Hematopoietic multipotent progenitor cell treated with erythropoietin and hydrocortisone succinate and interleukin-3 and kit ligand, for 6 days (in vitro differentiated cells): ENCODE data around the gene MGRN1.
"Not testable (repeated sequence)": the region's sequence is repeated elsewhere in the genome, so short reads cannot be mapped to it uniquely, and the experiment has no call there.

Experiments
- DNase-seq: peaks from one replicate; pipeline ENCODE4 v3.0.0-alpha.2; 2015

Gene MGRN1

GRCh38 chr16:4701791-4702465 lies 77.3 kb downstream of the MGRN1 start:
- DNase-seq, result no peak

DNA sequence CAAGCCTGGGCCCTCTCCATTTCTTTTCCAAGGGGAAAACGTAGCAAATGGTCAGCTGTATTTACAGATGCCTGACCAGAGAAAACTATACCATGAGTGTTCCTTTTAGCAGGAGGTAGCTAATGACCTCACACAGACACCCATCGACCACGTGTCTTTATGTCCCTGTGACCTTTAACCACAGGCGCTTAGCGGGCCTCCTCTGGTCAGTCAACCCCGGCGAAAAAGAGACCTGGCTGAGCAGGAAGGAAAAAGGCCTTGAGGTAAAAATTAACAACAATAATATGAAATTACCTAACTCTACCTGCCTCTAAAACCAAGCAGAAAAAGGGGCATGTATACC lies 77.8 kb downstream of the MGRN1 start:
- no peak for DNase-seq

GRCh38 chr16:4703906-4704305 lies 79.3 kb downstream of the MGRN1 start:
- DNase-seq, result no peak

GRCh38 chr16:4704491-4704890 lies 79.9 kb downstream of the MGRN1 start:
- no peak for DNase-seq

GRCh38 chr16:4704913-4705312 lies 80.3 kb downstream of the MGRN1 start:
- DNase-seq, result no peak

DNA sequence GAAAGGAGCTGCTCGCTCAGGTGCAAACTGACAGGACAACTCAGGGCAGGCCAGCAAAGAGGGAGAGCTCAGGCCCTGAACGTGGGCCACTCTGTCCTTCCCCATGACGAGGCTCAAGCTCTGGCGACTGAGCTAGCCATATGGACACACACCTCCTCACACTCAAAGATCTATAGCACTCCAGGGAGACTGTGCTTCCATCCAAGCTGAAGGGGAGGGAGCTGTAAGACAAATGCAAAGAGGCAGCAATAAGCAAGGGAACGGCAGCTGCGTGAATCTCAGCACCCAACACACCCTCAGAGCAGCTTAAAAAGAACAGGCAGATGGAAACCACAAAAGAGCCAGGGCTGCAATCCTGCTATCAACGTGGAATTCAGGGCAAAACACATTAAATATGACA lies 82.2 kb downstream of the MGRN1 start:
- no peak for DNase-seq

GRCh38 chr16:4709481-4709880 lies 84.9 kb downstream of the MGRN1 start:
- no peak for DNase-seq

DNA sequence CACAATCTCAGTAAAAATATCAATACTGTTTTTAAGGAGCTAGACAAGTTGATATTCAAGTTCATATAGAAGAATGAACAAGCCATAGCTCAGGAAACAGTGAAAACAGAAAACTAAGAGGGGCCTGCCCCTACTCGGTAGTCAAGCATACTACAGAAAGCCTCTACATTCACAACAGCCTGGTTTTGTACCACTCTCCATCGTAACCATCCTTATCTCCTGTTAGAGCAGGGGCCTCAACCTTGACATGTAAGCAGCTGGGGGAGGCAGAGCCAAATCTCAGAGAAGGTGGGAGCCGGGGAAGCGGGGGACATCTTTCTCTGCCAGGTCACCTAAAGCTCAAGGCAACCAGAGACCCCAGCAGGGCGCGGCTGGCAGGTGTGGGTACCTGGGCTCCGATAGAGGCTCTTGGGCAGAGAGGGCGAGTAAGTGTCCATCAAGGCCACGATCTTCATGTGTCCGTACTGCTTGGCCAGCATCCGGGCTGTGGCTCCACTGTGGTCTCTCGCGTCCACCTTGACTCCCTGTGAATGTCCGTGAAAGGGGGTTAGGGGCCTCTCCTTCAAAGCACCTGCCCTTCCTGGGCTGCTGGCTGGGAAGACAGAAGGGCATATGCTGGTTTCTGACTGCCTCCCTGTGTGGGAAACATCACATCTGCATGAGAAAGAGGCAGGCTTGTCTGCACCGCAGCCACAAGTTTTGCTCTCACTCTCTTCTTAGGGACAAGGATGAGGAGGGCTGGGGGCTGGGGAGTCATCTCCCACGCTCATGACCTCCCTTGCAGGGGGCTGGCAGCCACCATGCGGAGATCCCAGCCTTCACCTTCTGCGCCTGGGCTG lies 89.3 kb downstream of the MGRN1 start:
- no peak for DNase-seq

GRCh38 chr16:4714996-4715395 lies 90.4 kb downstream of the MGRN1 start:
- no peak for DNase-seq

DNA sequence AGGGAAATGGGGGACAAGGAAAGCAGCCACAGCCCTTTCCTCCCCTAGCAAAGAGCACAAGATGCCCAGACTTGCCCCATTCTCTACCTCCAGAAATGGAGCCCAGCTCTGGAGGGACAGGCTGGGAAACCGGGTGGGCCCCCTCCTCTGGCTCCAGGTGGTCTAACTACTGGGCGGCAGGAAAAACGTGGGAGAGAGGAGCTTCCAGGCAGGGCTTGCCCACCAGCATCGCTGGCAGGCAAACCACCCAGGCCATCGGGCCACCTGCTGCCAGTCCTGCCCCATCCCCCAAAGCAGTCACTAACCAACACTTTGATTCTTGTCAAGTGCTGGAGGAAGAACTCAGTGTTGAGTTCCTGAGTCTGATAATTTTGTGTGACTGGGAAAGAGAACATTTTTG lies 93.8 kb downstream of the MGRN1 start:
- DNase-seq, result no peak

DNA sequence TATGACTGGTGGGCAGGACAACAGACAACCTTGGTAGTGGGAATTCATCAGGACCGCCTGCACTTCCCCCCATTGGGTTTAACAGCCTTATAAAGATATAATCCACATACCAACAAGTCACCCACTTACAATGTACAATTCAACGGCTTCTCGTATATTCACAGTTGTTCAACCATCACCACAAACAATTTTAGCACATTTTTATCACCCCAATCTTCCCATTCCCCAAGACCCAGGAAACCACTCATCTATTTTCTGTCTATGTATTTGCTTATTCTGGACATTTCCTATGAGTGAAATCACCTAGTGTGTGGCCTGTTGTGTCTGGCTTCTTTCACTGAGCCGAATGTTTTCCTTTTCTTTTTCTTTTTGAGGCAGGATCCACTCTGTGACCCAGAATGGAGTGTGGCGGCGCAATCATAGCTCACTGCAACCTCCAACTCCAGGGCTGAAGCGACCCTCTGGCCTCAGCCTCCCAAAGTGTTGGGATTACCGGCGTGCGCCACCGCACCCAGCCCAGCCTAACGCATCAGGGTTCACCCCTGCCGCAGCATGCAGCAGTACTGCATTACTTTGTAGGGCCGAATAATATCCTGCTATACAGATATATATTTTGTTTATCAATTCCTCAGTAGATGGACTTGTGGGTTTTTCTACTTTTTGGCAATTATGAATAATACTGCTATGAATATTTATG lies 98.6 kb downstream of the MGRN1 start:
- DNase-seq, result no peak

DNA sequence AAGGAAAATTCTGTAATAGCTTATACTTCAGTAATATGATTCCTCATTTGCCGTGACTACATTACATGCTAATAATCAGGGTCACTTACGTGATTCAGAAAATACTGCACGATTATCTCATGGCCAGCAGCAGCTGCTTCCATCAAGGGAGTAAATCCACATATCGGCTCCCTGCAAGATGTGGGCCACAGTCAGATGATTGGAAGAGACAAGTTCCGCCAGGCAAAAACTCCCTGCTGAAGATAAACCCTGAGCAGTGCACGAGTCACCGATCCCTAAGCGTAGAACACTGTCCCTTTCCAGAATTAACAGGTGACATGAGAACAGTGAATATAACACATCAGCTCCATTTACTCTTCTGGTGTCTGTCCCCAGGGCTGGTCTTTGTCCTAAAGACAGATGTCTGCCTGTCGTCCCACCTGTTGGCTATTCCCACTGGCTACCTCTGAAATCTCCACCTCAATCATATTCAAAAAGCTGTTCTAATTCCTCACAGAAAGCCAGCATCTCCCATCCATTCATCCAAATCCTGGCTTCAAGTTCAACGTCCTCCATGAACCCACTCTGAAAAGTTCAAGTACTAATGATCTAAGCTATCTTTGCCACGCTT lies 100.1 kb downstream of the MGRN1 start:
- no peak for DNase-seq

DNA sequence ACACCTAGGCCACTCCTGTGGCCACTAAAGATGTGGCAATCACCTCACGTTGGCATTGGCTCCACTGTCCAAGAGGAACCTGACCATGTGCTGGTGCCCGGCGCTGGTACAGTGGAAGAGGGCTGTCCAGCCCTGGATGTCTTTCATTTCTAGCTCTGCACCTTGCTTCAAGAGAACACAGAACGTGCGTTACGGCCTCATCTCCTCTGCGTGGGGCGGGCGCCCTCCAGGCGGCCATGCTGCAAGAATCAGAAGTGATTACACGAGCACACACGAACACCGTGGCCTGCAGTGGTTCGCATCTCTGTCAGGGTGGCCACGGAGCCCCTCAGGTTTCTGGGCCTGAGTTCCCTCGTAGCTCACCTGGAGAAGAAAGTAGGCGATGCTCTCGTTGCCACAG lies 102.0 kb downstream of the MGRN1 start:
- DNase-seq, result no peak

GRCh38 chr16:4728676-4729075 lies 104.0 kb downstream of the MGRN1 start:
- DNase-seq, result no peak

GRCh38 chr16:4729876-4730275 lies 105.2 kb downstream of the MGRN1 start:
- DNase-seq, result no peak

DNA sequence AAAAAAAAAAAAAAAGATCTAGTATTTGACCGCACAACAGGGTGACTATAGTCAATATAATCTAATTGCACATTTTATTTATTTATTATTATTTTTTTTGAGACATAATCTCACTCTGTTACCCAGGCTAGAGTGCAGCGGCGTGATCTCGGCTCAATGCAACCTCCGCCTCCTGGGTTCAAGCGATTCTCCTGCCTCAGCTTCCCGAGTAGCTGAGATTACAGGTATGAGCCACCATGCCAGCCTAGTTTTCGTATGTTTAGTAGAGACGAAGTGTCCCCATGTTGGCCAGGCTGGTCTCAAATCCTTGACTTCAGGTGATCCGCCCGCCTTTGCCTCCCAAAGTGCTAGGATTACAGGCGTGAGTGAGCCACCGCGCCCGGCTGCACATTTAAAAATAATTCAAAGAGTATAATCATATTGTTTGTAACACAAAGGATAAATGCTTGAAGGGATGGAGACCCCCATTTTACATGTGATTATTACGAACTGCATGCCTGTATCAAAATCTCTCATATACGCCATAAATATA lies 108.7 kb downstream of the MGRN1 start:
- DNase-seq, result no peak

DNA sequence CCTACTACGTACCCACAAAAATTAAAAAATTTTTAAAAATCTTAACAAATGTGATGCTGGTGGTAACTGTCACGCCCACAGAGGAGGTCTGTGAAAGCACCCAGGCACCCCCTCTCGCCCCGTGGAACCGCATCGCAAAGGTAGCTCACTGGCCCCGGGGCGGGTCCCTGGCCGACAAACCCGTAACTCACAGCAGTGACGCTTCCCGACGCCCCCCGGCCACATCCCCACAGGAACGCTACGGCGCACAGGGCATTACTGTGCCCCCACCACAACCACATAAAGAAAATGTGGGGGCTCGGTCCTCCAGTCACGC lies 109.1 kb downstream of the MGRN1 start:
- DNase-seq, result peak; percentile 26

- DNase-seq, result peak; percentile 98
Observed at GRCh38 chr16:4734063-4734729, 109.6 kb downstream of the MGRN1 start, which contains the start of the genes ANKS3 and DNAAF8. TSS of gene ANKS3 (minus strand) at chr16:4734271. CDS start at chr16:4730149, 4,122 bp downstream. TSS of gene DNAAF8 (plus strand) at chr16:4734537. CDS start at chr16:4736515, 1,978 bp downstream.

DNA sequence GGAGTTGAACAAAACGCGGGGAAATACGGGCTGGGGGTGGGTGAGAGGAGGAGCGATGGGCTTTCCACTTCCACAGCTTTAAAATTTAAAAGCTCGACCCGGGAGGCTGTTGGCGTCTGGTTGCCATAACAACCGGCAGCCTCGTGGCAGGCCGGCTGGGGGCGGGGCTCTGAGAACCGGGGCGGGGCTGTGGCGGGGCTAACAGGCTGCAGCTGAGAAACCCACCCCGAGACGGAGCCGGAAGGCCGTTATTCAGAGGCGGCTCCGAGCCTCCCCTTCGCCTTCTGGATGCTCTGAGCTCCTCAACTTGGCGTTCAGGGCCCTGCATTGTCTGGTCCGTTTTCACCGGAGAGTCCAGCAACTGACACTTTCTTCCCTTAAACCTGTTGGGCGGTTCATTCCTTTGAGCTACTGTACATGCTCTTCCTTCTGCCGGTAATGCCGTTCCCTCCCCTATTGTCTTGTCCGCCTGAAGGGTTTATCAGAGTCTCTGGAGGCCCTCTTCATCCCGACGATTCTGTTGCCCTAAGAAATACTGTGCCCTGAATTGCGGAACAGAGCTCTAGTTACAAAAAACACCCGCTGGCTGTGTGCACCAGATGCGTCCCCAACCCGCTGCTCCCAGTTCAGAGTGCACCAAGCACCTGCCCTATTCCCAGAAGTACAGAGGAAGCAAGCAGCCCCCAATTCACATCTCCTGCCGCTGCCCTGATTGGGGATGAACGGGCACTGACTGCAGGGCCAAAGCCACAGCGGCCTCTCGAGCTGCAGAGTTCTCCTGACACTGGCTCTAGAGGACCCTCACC lies 110.3 kb downstream of the MGRN1 start:
- peak; percentile 95 for DNase-seq

- DNase-seq, result no peak
Observed at GRCh38 chr16:4736546-4736945, 111.9 kb downstream of the MGRN1 start.

DNA sequence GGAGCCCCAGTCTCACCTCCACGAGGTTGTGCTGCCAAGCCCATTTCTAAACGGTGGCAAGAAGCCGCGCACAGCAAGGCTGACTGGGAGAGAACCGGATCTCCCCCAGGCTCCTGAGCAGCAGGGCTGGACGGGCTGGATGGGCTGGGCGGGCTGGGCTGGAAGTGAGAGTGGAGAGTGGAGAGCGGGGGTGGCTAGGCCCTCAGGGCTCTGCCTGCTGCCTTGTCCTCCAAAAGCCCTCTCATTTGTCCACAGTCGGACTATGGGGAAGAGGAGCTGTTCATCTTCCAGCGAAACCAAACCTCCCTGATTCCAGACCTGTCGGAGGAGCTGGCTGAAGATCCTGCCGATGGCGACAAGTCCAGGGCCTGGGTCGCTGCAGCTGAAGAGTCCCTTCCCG lies 112.9 kb downstream of the MGRN1 start:
- DNase-seq, result no peak

- not testable (repeated sequence) for DNase-seq
Observed at GRCh38 chr16:4738370-4738769, 113.7 kb downstream of the MGRN1 start.
